ENCODE data around the gene YBX1. TPM values are rescaled to one million over a fixed set of nuclear protein-coding genes. Genes with fewer than 3 reads are reported as not detected.
"Not testable (repeated sequence)": the region's sequence is repeated elsewhere in the genome, so short reads cannot be mapped to it uniquely, and the experiment has no call there.

YBX1 gene
- total RNA-seq, 6 experiments from 2014 or later, result 736 to 879 (median 836) TPM

DNA sequence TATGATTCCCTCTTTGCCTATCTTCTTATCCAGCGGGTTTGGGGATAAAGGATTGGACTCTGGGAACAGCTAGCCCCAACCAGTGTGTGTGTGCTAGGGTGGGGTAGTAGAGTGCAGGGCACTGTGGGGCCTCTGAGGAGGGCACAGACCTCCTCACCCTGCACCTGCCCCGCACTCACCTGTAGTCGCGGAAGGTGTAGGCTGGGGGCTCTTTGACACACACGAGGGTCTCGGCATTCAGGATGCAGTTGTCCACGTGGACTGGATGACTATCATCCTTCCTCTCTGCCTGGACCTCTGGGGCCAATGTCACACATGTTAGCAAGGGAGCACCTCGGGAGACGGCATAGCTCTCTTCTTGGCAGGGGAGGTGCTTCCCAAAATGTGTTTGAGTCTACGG lies 65.8 kb downstream of the YBX1 start:
- H3K36me3 Mint-ChIP-seq (ENCODE audit: low read depth), result peaks cover 31% of the 10 kb centered on the region
- peaks cover 2% of the 10 kb centered on the region for H3K27me3 Mint-ChIP-seq (ENCODE audit: insufficient read depth)
- no peak overlapping the region for H3K27ac Mint-ChIP-seq
- no peak overlapping the region for H3K4me3 Mint-ChIP-seq
- TF ChIP-seq, protein P1, sequence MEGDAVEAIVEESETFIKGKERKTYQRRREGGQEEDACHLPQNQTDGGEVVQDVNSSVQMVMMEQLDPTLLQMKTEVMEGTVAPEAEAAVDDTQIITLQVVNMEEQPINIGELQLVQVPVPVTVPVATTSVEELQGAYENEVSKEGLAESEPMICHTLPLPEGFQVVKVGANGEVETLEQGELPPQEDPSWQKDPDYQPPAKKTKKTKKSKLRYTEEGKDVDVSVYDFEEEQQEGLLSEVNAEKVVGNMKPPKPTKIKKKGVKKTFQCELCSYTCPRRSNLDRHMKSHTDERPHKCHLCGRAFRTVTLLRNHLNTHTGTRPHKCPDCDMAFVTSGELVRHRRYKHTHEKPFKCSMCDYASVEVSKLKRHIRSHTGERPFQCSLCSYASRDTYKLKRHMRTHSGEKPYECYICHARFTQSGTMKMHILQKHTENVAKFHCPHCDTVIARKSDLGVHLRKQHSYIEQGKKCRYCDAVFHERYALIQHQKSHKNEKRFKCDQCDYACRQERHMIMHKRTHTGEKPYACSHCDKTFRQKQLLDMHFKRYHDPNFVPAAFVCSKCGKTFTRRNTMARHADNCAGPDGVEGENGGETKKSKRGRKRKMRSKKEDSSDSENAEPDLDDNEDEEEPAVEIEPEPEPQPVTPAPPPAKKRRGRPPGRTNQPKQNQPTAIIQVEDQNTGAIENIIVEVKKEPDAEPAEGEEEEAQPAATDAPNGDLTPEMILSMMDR (IDR thresholded peaks at IDR 0.05), result no peak
- no peak for DNase-seq
- H3K9me3 Mint-ChIP-seq, result no peaks in the 10 kb centered on the region
- H3K4me1 Mint-ChIP-seq (ENCODE audit: low read depth), result peaks cover 14% of the 10 kb centered on the region

DNA sequence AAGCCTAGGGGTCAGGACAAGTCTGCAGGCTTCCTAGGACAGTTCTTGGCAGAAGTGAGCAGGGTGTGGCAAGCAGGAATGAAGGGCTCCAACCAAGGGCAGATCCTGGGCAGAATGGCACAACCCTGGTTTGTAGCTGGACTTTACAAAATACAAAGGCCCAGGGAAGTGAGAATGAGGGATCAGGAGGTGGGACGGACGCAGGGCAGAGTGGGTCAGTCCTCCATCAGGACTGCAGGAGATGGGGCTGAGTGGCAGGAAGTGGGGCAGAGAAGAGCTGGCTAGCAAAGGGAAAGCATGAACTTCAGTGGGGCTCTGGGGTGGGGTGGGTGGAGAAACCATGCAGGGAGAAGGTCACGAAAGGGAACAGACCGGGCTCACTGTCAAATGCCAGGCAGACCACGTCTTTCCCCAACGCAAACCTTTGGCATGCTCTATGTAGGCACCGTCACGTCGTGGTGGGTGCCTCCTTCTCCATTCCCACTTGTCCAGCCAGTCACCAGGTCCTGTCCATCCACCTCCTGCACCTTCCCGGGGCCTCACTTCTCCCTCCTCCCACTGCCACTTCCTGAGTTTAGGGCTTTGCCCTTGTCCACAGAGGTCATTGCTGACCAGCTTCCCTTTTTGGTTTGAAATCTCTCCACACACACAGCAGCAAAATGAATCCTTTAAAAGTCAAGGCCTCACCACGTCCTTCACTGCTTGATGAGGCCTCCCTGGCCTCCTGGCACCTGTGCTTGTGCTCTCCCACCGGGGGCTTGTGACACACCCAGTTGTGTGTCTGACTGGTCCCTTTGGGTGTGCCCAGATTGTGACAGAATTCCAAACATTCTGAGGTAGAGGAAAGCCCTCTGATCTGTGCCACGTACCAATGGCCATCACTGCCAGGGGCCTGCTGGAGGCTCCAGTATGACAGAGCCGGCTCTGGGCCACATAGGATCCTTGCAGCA lies 66.5 kb downstream of the YBX1 start:
- H3K4me1 Mint-ChIP-seq (ENCODE audit: low read depth), result peaks cover 14% of the 10 kb centered on the region
- peaks cover 2% of the 10 kb centered on the region for H3K27me3 Mint-ChIP-seq (ENCODE audit: insufficient read depth)
- H3K36me3 Mint-ChIP-seq (ENCODE audit: low read depth), result peaks cover 38% of the 10 kb centered on the region
- TF ChIP-seq, protein P1 (IDR thresholded peaks at IDR 0.05), result no peak
- DNase-seq, result no peak
- H3K4me3 Mint-ChIP-seq, result no peak overlapping the region
- H3K9me3 Mint-ChIP-seq, result no peaks in the 10 kb centered on the region
- peak overlapping the region; percentile 51 for H3K27ac Mint-ChIP-seq

DNA sequence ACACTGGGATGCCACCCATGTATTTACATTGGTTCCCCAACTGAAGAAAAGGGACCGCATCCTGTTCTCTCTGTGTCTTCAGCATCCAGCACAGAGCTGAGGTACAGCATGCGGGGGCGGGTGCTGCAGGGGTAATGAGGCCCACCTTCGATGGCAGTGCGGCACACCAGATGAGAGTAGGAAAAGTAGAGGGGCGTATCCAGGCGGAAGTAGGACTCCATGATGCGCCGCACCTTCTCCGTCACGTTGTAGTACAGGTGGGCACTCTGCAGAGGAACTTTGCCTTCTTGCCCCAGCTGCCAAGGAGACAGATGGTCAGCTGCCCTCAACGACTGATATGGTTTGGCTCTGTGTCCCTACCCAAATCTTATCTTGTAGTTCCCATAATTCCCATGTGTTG lies 67.8 kb downstream of the YBX1 start:
- TF ChIP-seq, protein P1 (IDR thresholded peaks at IDR 0.05), result no peak
- Mint-ChIP-seq H3K4me1 (ENCODE audit: low read depth) (peaks cover 17% of the 10 kb centered on the region), H3K27me3 (ENCODE audit: insufficient read depth) (peaks cover 2% of the 10 kb centered on the region; the same call in 1 of the 2 replicates), H3K9me3 (no peaks in the 10 kb centered on the region), H3K4me3 (no peak overlapping the region), H3K27ac (no peak overlapping the region), H3K36me3 (ENCODE audit: low read depth) (peaks cover 50% of the 10 kb centered on the region)
- no peak for DNase-seq

DNA sequence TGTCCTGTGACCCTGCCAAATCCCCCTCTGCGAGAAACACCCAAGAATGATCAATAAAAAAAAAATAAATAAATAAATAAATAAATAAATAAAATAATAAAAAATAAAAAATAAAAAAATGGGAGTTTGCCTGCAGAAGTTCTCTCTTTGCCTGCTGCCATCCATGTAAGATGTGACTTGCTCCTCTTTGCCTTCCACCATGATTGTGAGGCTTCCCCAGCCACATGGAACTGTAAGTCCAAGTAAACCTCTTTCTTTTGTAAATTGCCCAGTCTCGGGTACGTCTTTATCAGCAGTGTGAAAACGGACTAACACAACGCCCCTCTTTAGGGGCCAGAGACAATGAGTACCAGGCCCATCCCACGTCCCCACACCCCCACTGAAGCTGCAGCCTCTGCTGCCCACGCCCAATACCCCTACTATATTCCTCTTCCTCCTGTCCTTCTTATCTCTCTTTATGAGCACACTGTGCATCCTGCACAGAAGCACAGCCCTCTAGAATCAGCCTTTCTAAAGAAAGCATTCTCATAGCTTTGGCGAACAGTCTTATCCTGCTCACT lies 69.4 kb downstream of the YBX1 start:
- H3K4me3 Mint-ChIP-seq; H3K27me3 Mint-ChIP-seq (ENCODE audit: insufficient read depth); DNase-seq; H3K9me3 Mint-ChIP-seq: not testable (repeated sequence)
- H3K27ac Mint-ChIP-seq, result peak overlapping the region; percentile 40; the same call in 1 of the 2 replicates
- peaks cover 62% of the 10 kb centered on the region for H3K36me3 Mint-ChIP-seq (ENCODE audit: low read depth)
- peaks cover 17% of the 10 kb centered on the region for H3K4me1 Mint-ChIP-seq (ENCODE audit: low read depth)

DNA sequence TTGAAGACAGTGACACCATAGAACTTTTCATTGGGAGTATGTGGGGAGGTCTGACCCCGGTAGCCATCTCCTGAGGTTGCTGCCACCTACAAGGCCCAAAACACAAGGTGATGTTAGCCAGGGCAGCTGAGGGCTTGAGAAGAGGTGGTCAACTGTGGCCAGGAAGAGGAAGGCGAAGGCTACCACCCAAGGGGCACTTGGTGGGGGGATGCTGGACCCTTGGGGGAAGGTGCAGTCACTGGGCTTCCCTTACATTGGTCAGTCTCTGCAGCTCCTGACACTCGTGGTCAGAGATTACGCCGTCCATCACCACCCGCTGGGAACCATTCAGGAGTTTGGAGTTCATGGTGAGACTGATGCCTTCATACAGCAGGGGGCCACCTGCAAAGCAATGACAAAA lies 70.1 kb downstream of the YBX1 start:
- TF ChIP-seq, protein P1 (IDR thresholded peaks at IDR 0.05), result no peak
- H3K36me3 Mint-ChIP-seq (ENCODE audit: low read depth), result peaks cover 69% of the 10 kb centered on the region
- peak overlapping the region; percentile 27; the same call in 1 of the 2 replicates for H3K27ac Mint-ChIP-seq
- H3K27me3 Mint-ChIP-seq (ENCODE audit: insufficient read depth), result peaks cover 2% of the 10 kb centered on the region; the same call in 1 of the 2 replicates
- peaks cover 22% of the 10 kb centered on the region for H3K4me1 Mint-ChIP-seq (ENCODE audit: low read depth)
- no peaks in the 10 kb centered on the region for H3K9me3 Mint-ChIP-seq
- DNase-seq, result no peak
- H3K4me3 Mint-ChIP-seq, result no peak overlapping the region

DNA sequence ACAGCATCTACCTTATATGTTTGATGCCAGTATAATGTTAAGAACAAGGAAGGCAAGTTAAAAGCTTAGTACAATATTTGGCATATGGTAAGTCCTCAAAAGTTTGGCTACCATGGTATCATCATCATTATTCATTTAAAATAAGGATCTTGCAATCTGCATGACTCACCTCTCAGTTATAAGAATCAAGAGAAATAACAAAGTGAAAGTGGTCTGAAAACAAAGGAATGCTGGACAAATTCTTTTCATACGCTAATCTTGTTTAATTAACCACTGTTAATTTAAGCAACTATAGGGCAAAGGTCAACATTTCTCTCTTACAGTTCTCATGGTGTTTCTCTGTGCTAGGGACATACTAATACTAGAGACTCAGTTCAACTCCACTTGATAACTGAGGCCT lies 70.9 kb downstream of the YBX1 start:
- Mint-ChIP-seq H3K27me3 (ENCODE audit: insufficient read depth) (peaks cover 2% of the 10 kb centered on the region; the same call in 1 of the 2 replicates), H3K9me3 (no peaks in the 10 kb centered on the region), H3K4me1 (ENCODE audit: low read depth) (peaks cover 23% of the 10 kb centered on the region), H3K36me3 (ENCODE audit: low read depth) (peaks cover 69% of the 10 kb centered on the region), H3K4me3 (no peak overlapping the region), H3K27ac (peak overlapping the region; percentile 78)
- TF ChIP-seq, protein P1 (IDR thresholded peaks at IDR 0.05), result no peak
- peak; percentile 42 for DNase-seq
